Measurements from ENCODE around the gene SLC26A1.

The SLC26A1 gene

GRCh38 chr4:958696-959337 lies 34.4 kb downstream of the SLC26A1 start:
- H3K4me3 ChIP-seq (ENCODE audit: low read length) = no peak overlapping the region
- no peaks in the 10 kb centered on the region for H3K36me3 ChIP-seq (replicated peaks; ENCODE audit: insufficient read depth, low read length)
- H3F3A ChIP-seq (ENCODE audit: insufficient read depth, low read length) = no peaks in the 10 kb centered on the region
- H3K4me1 ChIP-seq (ENCODE audit: low read length) = no peaks in the 10 kb centered on the region
- no peak overlapping the region for H3K9ac ChIP-seq (ENCODE audit: low read length)
- TF ChIP-seq CTCF (IDR thresholded peaks at IDR 0.05; ENCODE audit: low read length) = no peak
- no peak for TF ChIP-seq EZH2 (optimal IDR thresholded peaks at IDR 0.05; ENCODE audit: low read depth, low read length)
- no peak overlapping the region for H2AFZ ChIP-seq (ENCODE audit: low read length)
- no peaks in the 10 kb centered on the region for H4K20me1 ChIP-seq (ENCODE audit: insufficient read depth, low read length)
- H3K27ac ChIP-seq (ENCODE audit: low read length) = no peak overlapping the region
- no peak for DNase-seq
- no peaks in the 10 kb centered on the region for H3K9me2 ChIP-seq (replicated peaks; ENCODE audit: insufficient read depth, low read length)
- no peaks in the 10 kb centered on the region for H3K27me3 ChIP-seq (replicated peaks; ENCODE audit: insufficient read depth, low read length)
- no peaks in the 10 kb centered on the region for H3K9me3 ChIP-seq (replicated peaks; ENCODE audit: insufficient read depth, low read length)
- no peaks in the 10 kb centered on the region for H3K79me2 ChIP-seq (ENCODE audit: low read length)
- H3K4me2 ChIP-seq (ENCODE audit: low read depth, low read length) = no peak overlapping the region

DNA sequence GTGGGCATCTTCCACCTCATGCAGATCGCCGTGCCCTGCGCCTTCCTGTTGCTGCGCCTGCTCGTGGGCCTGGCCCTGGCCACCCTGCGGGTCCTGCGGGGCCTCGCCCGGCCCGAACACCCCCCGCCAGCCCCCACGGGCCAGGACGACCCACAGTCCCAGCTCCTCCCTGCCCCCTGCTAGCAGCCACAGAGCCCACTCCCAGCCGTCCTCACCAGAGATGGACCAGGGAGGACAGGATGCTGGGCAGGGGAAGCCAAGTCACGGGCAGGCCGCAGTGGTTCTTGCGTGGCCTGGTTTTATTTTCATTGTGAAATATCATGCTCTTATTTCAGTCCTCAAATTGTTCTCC lies 34.9 kb downstream of the SLC26A1 start:
- no peak overlapping the region for H2AFZ ChIP-seq (ENCODE audit: low read length)
- no peaks in the 10 kb centered on the region for H3K4me1 ChIP-seq (ENCODE audit: low read length)
- H3F3A ChIP-seq (ENCODE audit: insufficient read depth, low read length) = no peaks in the 10 kb centered on the region
- H3K36me3 ChIP-seq (replicated peaks; ENCODE audit: insufficient read depth, low read length) = no peaks in the 10 kb centered on the region
- no peaks in the 10 kb centered on the region for H3K27me3 ChIP-seq (replicated peaks; ENCODE audit: insufficient read depth, low read length)
- TF ChIP-seq EZH2 (optimal IDR thresholded peaks at IDR 0.05; ENCODE audit: low read depth, low read length) (no peak), EZH2phosphoT487 (IDR thresholded peaks at IDR 0.05; ENCODE audit: low read length) (no peak), CTCF (IDR thresholded peaks at IDR 0.05; ENCODE audit: low read length) (no peak)
- no peak for DNase-seq
- H3K4me3 ChIP-seq (ENCODE audit: low read length) = no peak overlapping the region
- H4K20me1 ChIP-seq (ENCODE audit: insufficient read depth, low read length) = no peaks in the 10 kb centered on the region
- H3K9ac ChIP-seq (ENCODE audit: low read length) = no peak overlapping the region
- H3K79me2 ChIP-seq (ENCODE audit: low read length) = no peaks in the 10 kb centered on the region
- H3K27ac ChIP-seq (ENCODE audit: low read length) = no peak overlapping the region
- no peak overlapping the region for H3K4me2 ChIP-seq (ENCODE audit: low read depth, low read length)
- no peaks in the 10 kb centered on the region for H3K9me3 ChIP-seq (replicated peaks; ENCODE audit: insufficient read depth, low read length)
- no peaks in the 10 kb centered on the region for H3K9me2 ChIP-seq (replicated peaks; ENCODE audit: insufficient read depth, low read length)

DNA sequence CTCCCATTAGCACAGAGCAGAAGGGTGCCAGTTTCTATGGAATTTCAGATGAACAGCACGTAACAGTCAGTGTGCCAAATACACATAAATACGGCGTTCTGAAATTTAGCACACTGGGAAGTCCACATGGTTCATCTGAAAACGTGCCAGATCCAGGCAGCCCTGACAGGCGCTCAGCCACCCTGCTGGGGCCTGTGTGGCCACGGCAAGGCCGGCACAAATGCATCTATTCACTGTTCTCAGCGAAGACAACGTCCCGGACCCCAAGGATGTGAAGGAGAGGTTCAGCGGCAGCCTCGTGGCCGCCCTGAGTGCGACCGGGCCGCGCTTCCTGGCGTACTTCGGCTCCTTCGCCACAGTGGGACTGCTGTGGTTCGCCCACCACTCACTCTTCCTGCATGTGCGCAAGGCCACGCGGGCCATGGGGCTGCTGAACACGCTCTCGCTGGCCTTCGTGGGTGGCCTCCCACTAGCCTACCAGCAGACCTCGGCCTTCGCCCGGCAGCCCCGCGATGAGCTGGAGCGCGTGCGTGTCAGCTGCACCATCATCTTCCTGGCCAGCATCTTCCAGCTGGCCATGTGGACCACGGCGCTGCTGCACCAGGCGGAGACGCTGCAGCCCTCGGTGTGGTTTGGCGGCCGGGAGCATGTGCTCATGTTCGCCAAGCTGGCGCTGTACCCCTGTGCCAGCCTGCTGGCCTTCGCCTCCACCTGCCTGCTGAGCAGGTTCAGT lies 35.5 kb downstream of the SLC26A1 start:
- no peaks in the 10 kb centered on the region for H3K36me3 ChIP-seq (replicated peaks; ENCODE audit: insufficient read depth, low read length)
- no peaks in the 10 kb centered on the region for H3K79me2 ChIP-seq (ENCODE audit: low read length)
- DNase-seq = no peak
- no peaks in the 10 kb centered on the region for H3F3A ChIP-seq (ENCODE audit: insufficient read depth, low read length)
- H2AFZ ChIP-seq (ENCODE audit: low read length) = no peak overlapping the region
- no peaks in the 10 kb centered on the region for H3K27me3 ChIP-seq (replicated peaks; ENCODE audit: insufficient read depth, low read length)
- no peaks in the 10 kb centered on the region for H3K4me1 ChIP-seq (ENCODE audit: low read length)
- H3K4me2 ChIP-seq (ENCODE audit: low read depth, low read length) = no peak overlapping the region
- no peak overlapping the region for H3K9ac ChIP-seq (ENCODE audit: low read length)
- no peak overlapping the region for H3K4me3 ChIP-seq (ENCODE audit: low read length)
- H3K9me2 ChIP-seq (replicated peaks; ENCODE audit: insufficient read depth, low read length) = no peaks in the 10 kb centered on the region
- H4K20me1 ChIP-seq (ENCODE audit: insufficient read depth, low read length) = no peaks in the 10 kb centered on the region
- TF ChIP-seq EZH2phosphoT487 (IDR thresholded peaks at IDR 0.05; ENCODE audit: low read length) (no peak), EZH2 (optimal IDR thresholded peaks at IDR 0.05; ENCODE audit: low read depth, low read length) (no peak), CTCF (IDR thresholded peaks at IDR 0.05; ENCODE audit: low read length) (no peak)
- no peaks in the 10 kb centered on the region for H3K9me3 ChIP-seq (replicated peaks; ENCODE audit: insufficient read depth, low read length)
- H3K27ac ChIP-seq (ENCODE audit: low read length) = no peak overlapping the region

Data from MM.1S (cell line).